Placental pericyte (primary cell): ENCODE results near the gene RGS9. TPM values are rescaled to one million over a fixed set of nuclear protein-coding genes. Genes with fewer than 3 reads are reported as not detected.

Experiments
- small RNA-seq: library from RNA; depleted of rRNA; stranded (forward); fragments of <200 nt; gene quantifications from one replicate; pipeline ENCODE3, GENCODE V24; 2012; ENCODE audit warnings: low replicate concordance
- total RNA-seq: library from RNA; depleted of rRNA; stranded (reverse); fragments of >200 nt; gene quantifications from 2 replicates; pipeline ENCODE4 v1.2.3, GENCODE V29; 2012

Gene RGS9
- 0.66 and 1.3 TPM in 2 replicates for total RNA-seq

DNA sequence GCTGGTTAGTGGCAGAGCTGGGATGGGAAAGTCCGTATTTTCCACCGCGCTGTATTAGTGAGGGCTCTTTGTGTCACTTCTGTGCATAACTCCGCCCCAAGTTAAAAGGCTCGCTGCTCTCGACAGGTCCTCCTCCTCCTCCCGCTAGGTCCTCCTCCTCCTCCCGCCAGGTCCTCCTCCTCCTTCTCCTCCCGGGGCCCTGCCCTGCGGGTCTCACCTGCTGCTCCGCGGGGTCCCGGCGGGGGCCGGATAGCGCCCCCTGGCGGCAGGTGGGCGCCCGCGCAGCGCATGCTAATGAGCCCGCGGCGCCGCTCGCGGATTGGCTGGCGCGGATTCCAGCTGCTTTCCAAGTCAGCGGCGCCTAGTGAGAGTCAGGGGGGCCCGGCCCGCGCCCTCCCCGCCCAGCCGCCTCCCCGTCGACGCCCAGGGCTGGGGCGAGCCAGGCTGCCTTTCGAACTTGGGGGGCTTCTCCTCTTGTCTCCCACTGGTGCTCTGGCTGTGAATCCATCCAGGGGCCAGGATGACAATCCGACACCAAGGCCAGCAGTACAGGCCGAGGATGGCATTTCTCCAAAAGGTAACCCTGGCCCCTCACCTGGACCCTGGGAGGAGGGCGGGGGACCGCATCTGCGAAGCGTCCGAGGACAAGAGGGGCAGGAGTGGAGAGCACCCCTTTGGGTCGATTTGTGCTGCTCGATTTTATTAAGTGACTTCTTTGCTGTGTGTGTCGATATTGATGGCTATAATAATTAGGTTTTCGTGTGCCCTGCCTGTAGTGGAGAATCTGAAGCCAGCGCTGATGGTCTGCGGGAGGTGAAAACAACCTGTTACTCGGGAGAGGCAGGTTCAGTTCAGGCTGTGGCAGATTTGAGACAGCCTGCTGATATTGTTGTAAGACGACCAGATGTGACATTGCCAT lies at the start of gene RGS9:
RGS9 (plus strand) TSS at position 350 of the 919 bp plus-strand sequence; CDS start at position 521, 171 bp downstream.

Small RNAs within 50 kb of the gene (small RNA-seq; reads per million reads assigned to genes)
- not detected for gene AC060771.1

Other genes with a start within 250 kb of the RGS9 start
- gene LRRC37A3, start 217.9 kb upstream of the RGS9 start, total RNA-seq, result 4.6 and 7.4 TPM in 2 replicates
- 68.7 and 84.5 TPM in 2 replicates for gene GNA13, start 80.6 kb upstream of the RGS9 start, total RNA-seq